Thyroid gland (tissue), 4 donors: ENCODE measurements around the gene ELMO1.

Experiments used
- CTCF ChIP-seq, 6 experiments: fragments of 200-600 bp in 3 of 6; fragments of 450-650 bp in 3 of 6; sonication (generic) in 3 of 6; IDR thresholded peaks; one replicate each; pipeline ENCODE4 v1.5.1; 2016 to 2019; ENCODE audit warnings: antibody characterized with exemption in 6 of 6, mild to moderate bottlenecking in 2 of 6, inconsistent platforms in 1 of 6, moderate library complexity in 1 of 6
- POLR2A ChIP-seq, 2 donors: fragments of 450-650 bp; IDR thresholded peaks; one replicate each; pipeline ENCODE4 v1.6.1; 2017; ENCODE audit warnings: antibody characterized with exemption in 2 of 2, mild to moderate bottlenecking in 2 of 2, moderate library complexity in 1 of 2

- no peak for TF ChIP-seq CTCF (IDR thresholded peaks at IDR 0.05)
- TF ChIP-seq POLR2A (IDR thresholded peaks at IDR 0.05), result no peak
Observed at GRCh38 chr7:36831049-36831448, 617.6 kb downstream of the ELMO1 start.
